Mammary epithelial cell (primary cell): Measurements from ENCODE around the gene ARMC6.

Experiments
- CTCF ChIP-seq, 2 donors: IDR thresholded peaks in 1 of 2; conservative IDR thresholded peaks in 1 of 2; 2 replicates each; pipeline ENCODE4 v1.5.1; 2011 to 2012; ENCODE audit warnings: inconsistent platforms in 2 of 2, low read length in 2 of 2, mild to moderate bottlenecking in 2 of 2, control low read depth in 1 of 2, low read depth in 1 of 2; ENCODE audit not compliant: insufficient read depth in 1 of 2; ENCODE audit errors: extremely low read depth in 1 of 2
- EZH2 ChIP-seq: IDR thresholded peaks from 2 replicates; pipeline ENCODE4 v1.6.1; 2012; ENCODE audit warnings: low read length, inconsistent platforms, borderline replicate concordance

DNA sequence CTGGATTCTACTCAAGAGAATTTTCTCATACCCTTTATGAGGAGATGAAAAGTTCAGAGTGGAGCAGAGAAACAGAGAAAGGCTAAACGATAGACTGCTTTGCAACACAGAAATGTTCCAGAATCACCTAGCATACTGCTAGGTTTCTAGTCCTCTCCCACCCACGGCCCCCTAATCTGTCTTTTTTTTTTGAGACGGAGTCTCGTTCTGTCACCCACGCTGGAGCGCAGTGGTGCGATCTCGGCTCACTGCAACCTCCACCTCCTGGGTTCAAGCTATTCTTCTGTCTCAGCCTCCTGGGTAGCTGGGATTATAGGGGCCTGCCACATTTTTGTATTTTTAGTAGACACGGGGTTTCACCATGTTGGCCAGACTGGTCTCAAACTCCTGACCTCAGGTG is 4.9 kb upstream of the ARMC6 start:
- TF ChIP-seq EZH2 (no peak), CTCF (conservative IDR thresholded peaks at IDR 0.05 in 1 of 2, IDR thresholded peaks at IDR 0.05 in 1 of 2; ENCODE audit: extremely low read depth in 1 of 2, insufficient read depth in 1 of 2, low read depth in 1 of 2, low read length in 2 of 2) (no peak)
